Stimulated activated naive CD8-positive, alpha-beta T cell treated with anti-CD3 and anti-CD28 coated beads, Interleukin-15, Interleukin-2, amounts not matched to agents 100 ng/mL and 50 ng/mL, for 24 hours (primary cell): Measurements from ENCODE around the gene CAV1.

Source experiments
- H3K27ac Mint-ChIP-seq: one replicate; pipeline ENCODE4 v1.8.0; 2021; ENCODE audit warnings: mild to moderate bottlenecking, mixed read lengths
- H3K27me3 Mint-ChIP-seq: one replicate; pipeline ENCODE4 v1.8.0; 2021; ENCODE audit warnings: mixed read lengths
- H3K36me3 Mint-ChIP-seq: one replicate; pipeline ENCODE4 v1.8.0; 2021; ENCODE audit warnings: low read depth, mixed read lengths
- H3K4me1 Mint-ChIP-seq: one replicate; pipeline ENCODE4 v1.8.0; 2021; ENCODE audit warnings: low read depth, mixed read lengths
- H3K4me3 Mint-ChIP-seq: one replicate; pipeline ENCODE4 v1.8.0; 2021; ENCODE audit warnings: mild to moderate bottlenecking, mixed read lengths
- H3K9me3 Mint-ChIP-seq: one replicate; pipeline ENCODE4 v1.8.0; 2021; ENCODE audit warnings: mixed read lengths

Gene CAV1

GRCh38 chr7:116610210-116610609 is 85.4 kb downstream of the CAV1 start:
- Mint-ChIP-seq H3K9me3 (no peaks in the 10 kb centered on the region), H3K4me3 (no peak overlapping the region), H3K4me1 (no peaks in the 10 kb centered on the region), H3K27me3 (peaks cover 39% of the 10 kb centered on the region), H3K27ac (no peak overlapping the region), H3K36me3 (no peaks in the 10 kb centered on the region)

GRCh38 chr7:116610721-116611120 is 85.9 kb downstream of the CAV1 start:
- Mint-ChIP-seq H3K4me1 (no peaks in the 10 kb centered on the region), H3K4me3 (no peak overlapping the region), H3K9me3 (no peaks in the 10 kb centered on the region), H3K27ac (no peak overlapping the region), H3K27me3 (peaks cover 42% of the 10 kb centered on the region), H3K36me3 (no peaks in the 10 kb centered on the region)
